Occipital lobe (tissue), 3 donors: ENCODE measurements around the gene PLGRKT. TPM values are rescaled to one million over a fixed set of nuclear protein-coding genes. Genes with fewer than 3 reads are reported as not detected.

ENCODE experiments used
- DNase-seq: peaks from one replicate; lab custom pipeline; 2025; lab: John Stamatoyannopoulos, UW
- small RNA-seq: library from RNA; depleted of rRNA; stranded (forward); fragments of <200 nt; gene quantifications from one replicate; pipeline ENCODE3, GENCODE V24; 2014
- total RNA-seq: library from RNA; depleted of rRNA; stranded (reverse); fragments of >200 nt; gene quantifications from one replicate; pipeline ENCODE4 v1.2.3, GENCODE V29; 2014

Gene PLGRKT
- total RNA-seq, 1 donor from 2014 or later = 25.1 TPM

- DNase-seq = no peak
These were observed 122.4 kb downstream of the PLGRKT start for GRCh38 chr9:5315187-5315923.

GRCh38 chr9:5310851-5311250 is 126.9 kb downstream of the PLGRKT start:
- no peak for DNase-seq

Small RNAs within 50 kb of the gene (small RNA-seq; reads per million reads assigned to genes)
- not detected for gene AL135786.1
- not detected for gene HMGN2P31

Other genes with a start within 250 kb of the PLGRKT start
- not detected for gene INSL4, start 206.5 kb downstream of the PLGRKT start, total RNA-seq
- not detected for gene RLN2, start 133.2 kb downstream of the PLGRKT start, total RNA-seq
- gene RLN1, start 98.0 kb downstream of the PLGRKT start, total RNA-seq = 0.62 TPM
- gene CD274, start 12.6 kb upstream of the PLGRKT start, total RNA-seq = 0.62 TPM
- 0.62 TPM for gene PDCD1LG2, start 72.6 kb upstream of the PLGRKT start, total RNA-seq
- gene RIC1, start 191.2 kb upstream of the PLGRKT start, total RNA-seq = 33.4 TPM